NT2/D1 (cell line): ENCODE results near the gene CHST12.

Experiments
- SUZ12 ChIP-seq: IDR thresholded peaks from 2 replicates; pipeline ENCODE4 v1.6.1; 2011; ENCODE audit not compliant: insufficient read length, insufficient read depth; ENCODE audit errors: extremely low read depth
- YY1 ChIP-seq: IDR thresholded peaks from 2 replicates; pipeline ENCODE4 v1.6.1; 2011; ENCODE audit not compliant: insufficient read length, insufficient read depth
- ZNF274 ChIP-seq: IDR thresholded peaks from 2 replicates; pipeline ENCODE4 v1.6.1; 2011; ENCODE audit warnings: mild to moderate bottlenecking, low read depth, low read length

- TF ChIP-seq ZNF274 (no peak), YY1 (no peak), SUZ12 (no peak)
Measured at GRCh38 chr7:2353936-2354185, 49.5 kb upstream of the CHST12 start.
